GM10266 (cell line): ENCODE data around the gene SPATA31E1.

ENCODE experiments used
- DNase-seq: peaks from one replicate; pipeline ENCODE4 v3.0.0; 2012; ENCODE audit errors: extremely low spot score
- TF ChIP-seq, protein P1 (sequence below): IDR thresholded peaks from 2 replicates; pipeline ENCODE4 v1.5.1; 2012; ENCODE audit warnings: mild to moderate bottlenecking, low read depth; ENCODE audit not compliant: control insufficient read depth, insufficient read depth; ENCODE audit errors: missing control alignments

The SPATA31E1 gene

GRCh38 chr9:87857141-87857947 is 25.3 kb upstream of the SPATA31E1 start:
- TF ChIP-seq, protein P1, sequence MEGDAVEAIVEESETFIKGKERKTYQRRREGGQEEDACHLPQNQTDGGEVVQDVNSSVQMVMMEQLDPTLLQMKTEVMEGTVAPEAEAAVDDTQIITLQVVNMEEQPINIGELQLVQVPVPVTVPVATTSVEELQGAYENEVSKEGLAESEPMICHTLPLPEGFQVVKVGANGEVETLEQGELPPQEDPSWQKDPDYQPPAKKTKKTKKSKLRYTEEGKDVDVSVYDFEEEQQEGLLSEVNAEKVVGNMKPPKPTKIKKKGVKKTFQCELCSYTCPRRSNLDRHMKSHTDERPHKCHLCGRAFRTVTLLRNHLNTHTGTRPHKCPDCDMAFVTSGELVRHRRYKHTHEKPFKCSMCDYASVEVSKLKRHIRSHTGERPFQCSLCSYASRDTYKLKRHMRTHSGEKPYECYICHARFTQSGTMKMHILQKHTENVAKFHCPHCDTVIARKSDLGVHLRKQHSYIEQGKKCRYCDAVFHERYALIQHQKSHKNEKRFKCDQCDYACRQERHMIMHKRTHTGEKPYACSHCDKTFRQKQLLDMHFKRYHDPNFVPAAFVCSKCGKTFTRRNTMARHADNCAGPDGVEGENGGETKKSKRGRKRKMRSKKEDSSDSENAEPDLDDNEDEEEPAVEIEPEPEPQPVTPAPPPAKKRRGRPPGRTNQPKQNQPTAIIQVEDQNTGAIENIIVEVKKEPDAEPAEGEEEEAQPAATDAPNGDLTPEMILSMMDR = no peak

DNA sequence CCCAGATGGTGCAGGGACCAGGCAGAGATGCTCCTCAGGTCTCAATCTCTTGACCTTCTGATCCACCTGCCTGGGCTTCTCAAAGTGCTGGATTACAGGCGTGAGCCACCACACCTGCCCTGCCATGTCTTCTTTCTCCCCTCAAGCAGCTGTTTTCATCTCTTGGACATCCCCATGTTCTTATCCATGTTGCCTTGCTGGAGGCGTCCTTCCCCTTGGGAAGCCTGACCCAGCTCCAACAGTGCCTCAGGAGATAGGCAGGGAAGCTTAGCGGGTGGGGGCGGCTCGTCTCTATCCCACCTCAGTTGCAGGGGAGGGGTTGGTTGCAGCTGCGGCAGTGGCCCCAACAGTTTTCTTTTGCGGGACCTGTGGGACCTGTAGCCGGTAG is 24.7 kb upstream of the SPATA31E1 start:
- DNase-seq = no peak
- TF ChIP-seq, protein P1 = no peak

More at GRCh38 chr9:87857141-87857947, 25.3 kb upstream of the SPATA31E1 start:
- no peak for DNase-seq

GRCh38 chr9:87859137-87859536 is 23.5 kb upstream of the SPATA31E1 start:
- TF ChIP-seq, protein P1 = no peak
- DNase-seq = no peak

GRCh38 chr9:87859786-87860185 is 22.9 kb upstream of the SPATA31E1 start:
- TF ChIP-seq, protein P1 = no peak

DNA sequence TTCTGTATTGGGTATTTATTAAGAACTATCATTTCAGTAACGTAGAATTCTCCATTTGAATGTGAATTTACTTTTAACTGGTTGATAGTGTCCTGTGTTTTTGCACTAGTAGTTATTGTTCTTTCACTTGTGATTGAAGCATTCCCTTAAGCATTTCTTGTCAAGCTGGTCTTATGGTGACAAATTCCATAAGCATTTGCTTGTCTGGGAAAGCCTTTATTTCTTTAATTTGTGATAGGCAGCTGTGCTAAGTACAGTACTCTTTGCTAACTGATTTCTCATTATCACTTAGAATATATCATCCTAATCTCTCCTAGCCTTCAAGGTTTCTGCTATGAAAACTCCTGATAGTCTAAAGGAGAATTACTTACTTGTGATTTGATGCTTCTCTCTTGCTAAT is 21.3 kb upstream of the SPATA31E1 start:
- DNase-seq = no peak
- TF ChIP-seq, protein P1 = no peak

More at GRCh38 chr9:87859786-87860185, 22.9 kb upstream of the SPATA31E1 start:
- no peak for DNase-seq

DNA sequence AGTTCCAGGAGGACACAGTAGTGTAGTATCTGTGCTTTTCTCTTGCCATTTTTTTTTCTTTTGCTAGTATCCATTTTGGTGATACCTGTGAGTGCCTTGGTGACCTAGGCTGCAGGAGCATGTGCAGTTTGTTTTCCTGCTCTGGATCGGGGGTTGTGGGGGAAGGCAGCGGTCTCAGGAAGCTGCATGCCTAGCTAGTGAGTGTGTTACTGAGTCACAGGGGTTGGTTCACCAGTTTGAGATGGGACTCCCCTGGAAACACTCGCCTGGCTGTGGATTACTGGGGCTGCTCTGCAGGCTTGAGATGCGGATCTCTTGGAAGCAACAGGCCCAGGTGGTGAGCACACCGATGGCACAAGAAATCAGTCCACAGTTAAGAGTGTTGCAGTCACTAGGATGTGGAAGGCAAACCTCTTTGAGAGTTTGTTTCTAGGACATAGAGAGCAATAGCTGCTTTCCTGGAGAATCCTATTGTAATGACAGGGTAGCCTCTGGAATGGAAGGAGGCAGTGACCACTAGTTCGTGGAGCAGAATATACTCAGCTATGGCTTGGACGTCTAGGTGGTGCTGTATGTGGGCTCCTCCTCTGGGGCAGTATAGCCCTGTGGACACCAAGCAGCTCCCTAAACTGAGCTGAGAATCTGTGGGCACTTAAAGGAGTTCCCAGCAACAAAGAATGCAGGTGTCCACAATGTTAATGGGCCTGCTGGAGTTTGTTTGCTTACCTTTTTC is 20.0 kb upstream of the SPATA31E1 start:
- DNase-seq = no peak
- TF ChIP-seq, protein P1 = no peak
